ENCODE results near the gene LURAP1L.

Gene LURAP1L

DNA sequence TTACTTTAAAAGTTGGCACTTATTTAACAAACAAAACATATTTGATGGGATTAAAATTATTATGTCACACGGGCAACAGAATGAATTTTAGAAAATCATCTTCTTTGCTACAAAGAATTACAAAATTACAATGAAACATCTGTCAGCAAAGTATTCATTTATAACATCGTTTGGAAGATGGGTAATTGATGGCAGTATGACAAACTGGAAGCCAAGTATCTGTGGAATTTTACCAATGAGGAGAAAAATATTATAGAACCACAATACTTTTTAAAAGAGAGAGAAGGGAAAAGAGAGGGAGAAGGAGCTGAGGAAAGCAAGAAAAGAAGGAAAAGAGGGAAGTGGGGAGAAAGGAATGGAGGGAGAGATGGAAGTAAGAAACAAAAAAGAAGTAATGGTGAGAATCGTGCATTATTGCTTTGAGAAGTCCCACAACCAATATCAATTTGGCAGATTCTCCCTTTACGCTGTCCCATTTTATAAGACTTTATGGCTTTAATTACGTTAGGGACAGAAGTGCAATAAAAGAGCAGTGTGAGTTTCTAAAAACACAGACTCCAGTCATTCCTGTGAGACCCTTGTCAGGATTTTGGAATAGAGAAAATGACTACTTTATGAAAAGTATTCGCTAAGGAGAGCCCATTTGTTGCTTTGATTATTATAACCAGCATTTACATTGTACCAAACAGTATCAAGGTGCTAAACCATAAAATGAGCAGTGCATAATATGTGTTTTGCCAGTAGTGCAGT, 76.7 kb downstream of the LURAP1L start (continued):
- TF ChIP-seq, protein P1, sequence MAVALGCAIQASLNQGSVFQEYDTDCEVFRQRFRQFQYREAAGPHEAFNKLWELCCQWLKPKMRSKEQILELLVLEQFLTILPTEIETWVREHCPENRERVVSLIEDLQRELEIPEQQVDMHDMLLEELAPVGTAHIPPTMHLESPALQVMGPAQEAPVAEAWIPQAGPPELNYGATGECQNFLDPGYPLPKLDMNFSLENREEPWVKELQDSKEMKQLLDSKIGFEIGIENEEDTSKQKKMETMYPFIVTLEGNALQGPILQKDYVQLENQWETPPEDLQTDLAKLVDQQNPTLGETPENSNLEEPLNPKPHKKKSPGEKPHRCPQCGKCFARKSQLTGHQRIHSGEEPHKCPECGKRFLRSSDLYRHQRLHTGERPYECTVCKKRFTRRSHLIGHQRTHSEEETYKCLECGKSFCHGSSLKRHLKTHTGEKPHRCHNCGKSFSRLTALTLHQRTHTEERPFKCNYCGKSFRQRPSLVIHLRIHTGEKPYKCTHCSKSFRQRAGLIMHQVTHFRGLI (tag by site-specific recombination; IDR thresholded peaks at IDR 0.05): no peak
- TF ChIP-seq ZNF555 (tag by site-specific recombination; conservative IDR thresholded peaks at IDR 0.05): no peak
- no peak; the same call in 1 of the 2 replicates for TF ChIP-seq PRDM4 (tag by site-specific recombination; IDR thresholded peaks at IDR 0.05)
- no peak for TF ChIP-seq ZNF785 (tag by site-specific recombination; IDR thresholded peaks at IDR 0.05)
- no peak for TF ChIP-seq ZNF837 (tag by site-specific recombination; IDR thresholded peaks at IDR 0.05)
- no peak for TF ChIP-seq ZNF324 (tag by site-specific recombination; IDR thresholded peaks at IDR 0.05)
- TF ChIP-seq, protein P2, sequence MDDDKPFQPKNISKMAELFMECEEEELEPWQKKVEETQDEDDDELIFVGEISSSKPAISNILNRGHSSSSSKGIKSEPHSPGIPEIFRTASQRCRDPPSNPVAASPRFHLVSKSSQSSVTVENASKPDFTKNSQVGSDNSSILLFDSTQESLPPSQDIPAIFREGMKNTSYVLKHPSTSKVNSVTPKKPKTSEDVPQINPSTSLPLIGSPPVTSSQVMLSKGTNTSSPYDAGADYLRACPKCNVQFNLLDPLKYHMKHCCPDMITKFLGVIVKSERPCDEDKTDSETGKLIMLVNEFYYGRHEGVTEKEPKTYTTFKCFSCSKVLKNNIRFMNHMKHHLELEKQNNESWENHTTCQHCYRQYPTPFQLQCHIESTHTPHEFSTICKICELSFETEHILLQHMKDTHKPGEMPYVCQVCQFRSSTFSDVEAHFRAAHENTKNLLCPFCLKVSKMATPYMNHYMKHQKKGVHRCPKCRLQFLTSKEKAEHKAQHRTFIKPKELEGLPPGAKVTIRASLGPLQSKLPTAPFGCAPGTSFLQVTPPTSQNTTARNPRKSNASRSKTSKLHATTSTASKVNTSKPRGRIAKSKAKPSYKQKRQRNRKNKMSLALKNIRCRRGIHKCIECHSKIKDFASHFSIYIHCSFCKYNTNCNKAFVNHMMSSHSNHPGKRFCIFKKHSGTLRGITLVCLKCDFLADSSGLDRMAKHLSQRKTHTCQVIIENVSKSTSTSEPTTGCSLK (tag by site-specific recombination; IDR thresholded peaks at IDR 0.05): no peak
- no peak for TF ChIP-seq HOXC10 (CRISPR knock-in tag; IDR thresholded peaks at IDR 0.05)
- no peak for TF ChIP-seq KLF8 (tag by site-specific recombination; IDR thresholded peaks at IDR 0.05)

DNA sequence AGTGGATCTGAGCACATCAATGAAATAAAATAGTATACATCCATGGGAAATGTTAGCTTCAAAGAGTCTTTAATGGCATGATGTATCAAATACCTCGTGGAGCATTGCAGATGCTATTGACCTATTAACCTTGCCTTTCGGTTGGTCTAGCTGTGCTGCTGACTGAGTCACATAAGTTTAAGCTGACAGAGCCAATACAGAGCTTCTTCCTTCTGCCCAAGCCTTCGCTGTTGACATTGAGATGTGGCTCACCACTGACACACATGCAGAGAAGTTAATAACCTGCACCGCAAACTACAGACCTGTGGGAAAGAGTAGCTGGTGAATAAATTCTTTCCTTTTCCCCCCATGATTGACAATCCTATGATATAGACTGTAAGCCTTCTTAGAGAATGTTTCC, 78.2 kb downstream of the LURAP1L start:
- ChIA-PET POLR2A (no interaction called here), CTCF (interaction anchor here (0.6 to 0.7 kb wide), 3 partner anchors 135 to 450 kb away, joined by 3 read pairs; no protein-coding TSS in a partner anchor)
- no peak for TF ChIP-seq ZXDB (tag by site-specific recombination; IDR thresholded peaks at IDR 0.05)
- no peak for TF ChIP-seq ZNF174 (tag by site-specific recombination; IDR thresholded peaks at IDR 0.05)
- no peak for TF ChIP-seq ZNF175 (tag by site-specific recombination; IDR thresholded peaks at IDR 0.05)
- Histone ChIP-seq H3K27ac (ENCODE audit: extremely low read depth, low read depth, low read length) (no peak overlapping the region), H3K9me3 (ENCODE audit: control insufficient read depth, insufficient read depth, low read depth, low read length) (no peaks in the 10 kb centered on the region), H3K4me3 (ENCODE audit: low read depth, low read length) (no peak overlapping the region), H3K4me1 (ENCODE audit: control insufficient read depth, insufficient read depth, low read length) (no peaks in the 10 kb centered on the region), H3K36me3 (ENCODE audit: control insufficient read depth in 2 of 2, insufficient read depth in 1 of 2, low read length in 2 of 2) (no peaks in the 10 kb centered on the region)

GRCh38 chr9:12854221-12854620, 79.4 kb downstream of the LURAP1L start:
- CTCF ChIA-PET: interaction anchor here (0.5 to 0.7 kb wide), 3 partner anchors 53 to 180 kb away, joined by 3 to 4 read pairs (median 3); no protein-coding TSS in a partner anchor
- H3K4me1 ChIP-seq (ENCODE audit: control insufficient read depth, insufficient read depth, low read length): no peaks in the 10 kb centered on the region
- POLR2A ChIA-PET: no interaction called here
- no peaks in the 10 kb centered on the region for H3K36me3 ChIP-seq (ENCODE audit: control insufficient read depth in 2 of 2, insufficient read depth in 1 of 2, low read length in 2 of 2)
- H3K9me3 ChIP-seq (ENCODE audit: control insufficient read depth, insufficient read depth, low read depth, low read length): no peaks in the 10 kb centered on the region
- H3K4me3 ChIP-seq (ENCODE audit: low read depth, low read length): no peak overlapping the region
- TF ChIP-seq ZNF169 (tag by site-specific recombination; IDR thresholded peaks at IDR 0.05) (no peak), ZNF549 (tag by site-specific recombination; IDR thresholded peaks at IDR 0.05) (no peak), ZNF571 (tag by site-specific recombination; IDR thresholded peaks at IDR 0.05) (no peak), EGR2 (tag by site-specific recombination; IDR thresholded peaks at IDR 0.05; ENCODE audit: low read depth) (no peak), ZBTB20 (tag by site-specific recombination; IDR thresholded peaks at IDR 0.05) (no peak), ZSCAN30 (tag by site-specific recombination; IDR thresholded peaks at IDR 0.05) (no peak)
- TF ChIP-seq, protein P3, sequence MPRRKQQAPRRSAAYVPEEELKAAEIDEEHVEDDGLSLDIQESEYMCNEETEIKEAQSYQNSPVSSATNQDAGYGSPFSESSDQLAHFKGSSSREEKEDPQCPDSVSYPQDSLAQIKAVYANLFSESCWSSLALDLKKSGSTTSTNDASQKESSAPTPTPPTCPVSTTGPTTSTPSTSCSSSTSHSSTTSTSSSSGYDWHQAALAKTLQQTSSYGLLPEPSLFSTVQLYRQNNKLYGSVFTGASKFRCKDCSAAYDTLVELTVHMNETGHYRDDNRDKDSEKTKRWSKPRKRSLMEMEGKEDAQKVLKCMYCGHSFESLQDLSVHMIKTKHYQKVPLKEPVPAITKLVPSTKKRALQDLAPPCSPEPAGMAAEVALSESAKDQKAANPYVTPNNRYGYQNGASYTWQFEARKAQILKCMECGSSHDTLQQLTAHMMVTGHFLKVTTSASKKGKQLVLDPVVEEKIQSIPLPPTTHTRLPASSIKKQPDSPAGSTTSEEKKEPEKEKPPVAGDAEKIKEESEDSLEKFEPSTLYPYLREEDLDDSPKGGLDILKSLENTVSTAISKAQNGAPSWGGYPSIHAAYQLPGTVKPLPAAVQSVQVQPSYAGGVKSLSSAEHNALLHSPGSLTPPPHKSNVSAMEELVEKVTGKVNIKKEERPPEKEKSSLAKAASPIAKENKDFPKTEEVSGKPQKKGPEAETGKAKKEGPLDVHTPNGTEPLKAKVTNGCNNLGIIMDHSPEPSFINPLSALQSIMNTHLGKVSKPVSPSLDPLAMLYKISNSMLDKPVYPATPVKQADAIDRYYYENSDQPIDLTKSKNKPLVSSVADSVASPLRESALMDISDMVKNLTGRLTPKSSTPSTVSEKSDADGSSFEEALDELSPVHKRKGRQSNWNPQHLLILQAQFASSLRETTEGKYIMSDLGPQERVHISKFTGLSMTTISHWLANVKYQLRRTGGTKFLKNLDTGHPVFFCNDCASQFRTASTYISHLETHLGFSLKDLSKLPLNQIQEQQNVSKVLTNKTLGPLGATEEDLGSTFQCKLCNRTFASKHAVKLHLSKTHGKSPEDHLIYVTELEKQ (tag by site-specific recombination; IDR thresholded peaks at IDR 0.05; ENCODE audit: borderline replicate concordance): no peak
- TF ChIP-seq, protein P4, sequence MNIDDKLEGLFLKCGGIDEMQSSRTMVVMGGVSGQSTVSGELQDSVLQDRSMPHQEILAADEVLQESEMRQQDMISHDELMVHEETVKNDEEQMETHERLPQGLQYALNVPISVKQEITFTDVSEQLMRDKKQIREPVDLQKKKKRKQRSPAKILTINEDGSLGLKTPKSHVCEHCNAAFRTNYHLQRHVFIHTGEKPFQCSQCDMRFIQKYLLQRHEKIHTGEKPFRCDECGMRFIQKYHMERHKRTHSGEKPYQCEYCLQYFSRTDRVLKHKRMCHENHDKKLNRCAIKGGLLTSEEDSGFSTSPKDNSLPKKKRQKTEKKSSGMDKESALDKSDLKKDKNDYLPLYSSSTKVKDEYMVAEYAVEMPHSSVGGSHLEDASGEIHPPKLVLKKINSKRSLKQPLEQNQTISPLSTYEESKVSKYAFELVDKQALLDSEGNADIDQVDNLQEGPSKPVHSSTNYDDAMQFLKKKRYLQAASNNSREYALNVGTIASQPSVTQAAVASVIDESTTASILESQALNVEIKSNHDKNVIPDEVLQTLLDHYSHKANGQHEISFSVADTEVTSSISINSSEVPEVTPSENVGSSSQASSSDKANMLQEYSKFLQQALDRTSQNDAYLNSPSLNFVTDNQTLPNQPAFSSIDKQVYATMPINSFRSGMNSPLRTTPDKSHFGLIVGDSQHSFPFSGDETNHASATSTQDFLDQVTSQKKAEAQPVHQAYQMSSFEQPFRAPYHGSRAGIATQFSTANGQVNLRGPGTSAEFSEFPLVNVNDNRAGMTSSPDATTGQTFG (tag by site-specific recombination; IDR thresholded peaks at IDR 0.05; ENCODE audit: borderline replicate concordance): no peak
- no peak overlapping the region for H3K27ac ChIP-seq (ENCODE audit: extremely low read depth, low read depth, low read length)
